HG02759 (cell line): ENCODE measurements around the gene UBE3B.

Experiments used
- ATAC-seq: cut with Tn5 transposase; IDR thresholded peaks from one replicate; pipeline ENCODE4 v1.9.1; 2021; ENCODE audit warnings: mild to moderate bottlenecking, moderate library complexity; ENCODE audit not compliant: unreplicated experiment

The UBE3B gene

DNA sequence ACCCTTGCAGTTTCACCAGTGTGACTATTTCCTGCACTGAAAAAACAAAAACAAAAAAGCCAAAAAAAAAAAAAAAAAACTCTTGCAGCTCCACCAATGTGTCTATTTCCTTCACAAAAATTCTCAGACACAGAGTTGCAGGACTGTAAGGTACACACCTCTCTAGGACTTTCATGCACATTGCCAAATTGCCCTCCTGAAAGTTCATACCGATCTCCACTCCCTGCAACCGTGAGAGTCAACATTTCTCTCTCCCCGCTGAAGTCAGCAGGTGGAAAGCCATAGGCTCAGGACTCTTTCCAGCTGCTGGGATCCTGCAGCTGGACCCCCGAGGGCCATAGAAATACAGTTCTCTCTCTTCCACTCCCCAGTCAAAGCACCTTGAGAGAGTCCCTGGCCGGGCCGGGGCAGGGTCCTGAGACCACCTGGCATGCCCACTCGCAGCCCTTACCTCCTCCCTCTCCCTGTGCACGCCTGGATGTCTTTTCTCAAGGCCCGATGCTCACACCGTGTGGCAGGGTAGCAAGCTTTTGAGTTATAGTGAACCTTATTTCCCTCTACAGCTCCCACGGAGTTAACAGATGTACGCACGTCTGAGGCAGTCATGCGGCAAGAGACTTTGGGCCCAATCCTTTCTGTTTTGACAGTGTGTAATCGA, 72.3 kb downstream of the UBE3B start:
- ATAC-seq, result no peak

GRCh38 chr12:109550281-109550680, 72.8 kb downstream of the UBE3B start:
- ATAC-seq, result no peak

- no peak for ATAC-seq
Measured at GRCh38 chr12:109551108-109551507, 73.7 kb downstream of the UBE3B start.

- no peak for ATAC-seq
Measured at GRCh38 chr12:109552971-109553370, 75.5 kb downstream of the UBE3B start.

GRCh38 chr12:109553483-109553882, 76.0 kb downstream of the UBE3B start:
- ATAC-seq, result no peak

- no peak for ATAC-seq
Measured at GRCh38 chr12:109553906-109554500, 76.6 kb downstream of the UBE3B start.

GRCh38 chr12:109554761-109555160, 77.3 kb downstream of the UBE3B start:
- no peak for ATAC-seq

- no peak for ATAC-seq
Measured at GRCh38 chr12:109555431-109556315, 78.2 kb downstream of the UBE3B start.

DNA sequence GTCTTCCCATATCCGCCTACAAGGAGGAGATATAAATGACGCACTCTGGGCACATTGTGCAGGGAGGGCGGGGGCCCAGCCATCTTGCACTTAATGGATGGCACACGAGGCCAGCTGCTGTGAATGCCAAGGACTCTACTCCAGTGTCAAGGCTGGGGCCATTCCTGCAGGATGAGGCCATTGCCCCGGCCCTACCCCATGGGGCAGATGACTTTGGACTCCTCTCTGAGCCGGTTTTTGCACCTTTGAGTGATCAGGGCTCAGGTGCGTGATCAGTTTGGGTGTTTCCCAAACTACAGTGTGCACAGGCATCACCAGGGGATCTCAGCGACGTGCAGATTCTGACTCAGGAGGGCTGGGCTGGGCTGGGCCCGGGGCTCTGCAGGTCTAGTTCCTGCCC, 79.8 kb downstream of the UBE3B start:
- ATAC-seq, result no peak

- ATAC-seq, result no peak
Measured at GRCh38 chr12:109557805-109558204, 80.4 kb downstream of the UBE3B start.

GRCh38 chr12:109558374-109559199, 81.2 kb downstream of the UBE3B start:
- ATAC-seq, result no peak

- ATAC-seq, result no peak
Measured at GRCh38 chr12:109559200-109559505, 81.7 kb downstream of the UBE3B start.

DNA sequence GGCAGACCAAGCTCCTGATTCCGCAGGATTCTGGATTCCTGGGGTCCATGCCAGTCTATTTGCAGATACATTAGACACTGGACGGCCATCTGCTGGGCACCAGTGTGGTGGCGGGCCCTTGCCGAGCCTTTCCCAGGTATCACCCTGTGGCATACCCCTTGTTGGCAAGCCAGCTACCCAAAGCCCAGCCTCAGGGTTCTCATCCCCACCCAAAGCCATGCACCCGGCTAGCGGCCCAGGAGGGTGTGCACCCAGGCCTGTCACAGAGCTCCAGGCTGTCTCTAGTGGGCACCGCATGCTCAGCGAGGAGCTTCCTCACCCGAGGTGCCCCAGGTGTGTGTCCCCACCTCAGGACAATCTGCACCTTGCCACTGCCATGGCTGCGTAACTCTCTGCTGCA, 82.2 kb downstream of the UBE3B start:
- no peak for ATAC-seq

GRCh38 chr12:109560867-109561710, 83.7 kb downstream of the UBE3B start:
- ATAC-seq, result no peak

DNA sequence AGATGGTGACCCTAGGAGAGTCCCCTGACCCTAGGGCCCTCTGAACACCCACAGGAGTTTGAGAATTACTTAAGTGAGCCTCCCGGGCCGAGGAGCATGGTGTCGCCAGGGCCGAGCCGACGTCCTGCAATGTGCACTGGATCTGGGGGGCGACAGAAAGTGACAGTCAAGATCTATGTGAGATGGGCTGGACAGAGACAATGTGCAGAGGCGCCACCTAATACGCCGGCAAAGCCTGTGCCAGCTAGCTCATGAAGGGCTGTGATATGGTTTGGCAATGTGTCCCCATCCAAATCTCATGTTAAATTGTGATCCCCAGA, 84.2 kb downstream of the UBE3B start:
- no peak for ATAC-seq

DNA sequence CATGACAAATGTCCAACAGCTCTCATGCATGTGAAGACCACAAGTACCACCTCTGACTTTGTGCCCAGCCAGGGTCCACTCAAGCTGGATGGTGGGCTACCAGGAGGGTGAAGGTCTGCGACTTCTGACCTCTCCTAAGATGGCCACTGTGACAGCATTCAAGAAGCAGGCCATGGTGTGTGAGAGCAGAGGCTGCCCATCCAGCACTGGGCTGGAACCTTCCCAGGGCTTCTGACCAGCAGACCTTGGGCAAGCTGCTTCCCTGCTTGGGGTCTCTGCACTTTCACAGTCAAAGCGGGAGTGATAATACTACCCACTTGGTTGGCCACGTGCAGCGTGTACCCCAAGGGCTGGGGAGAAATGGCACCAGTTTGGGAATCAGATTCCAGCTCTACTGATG, 85.4 kb downstream of the UBE3B start:
- no peak for ATAC-seq

DNA sequence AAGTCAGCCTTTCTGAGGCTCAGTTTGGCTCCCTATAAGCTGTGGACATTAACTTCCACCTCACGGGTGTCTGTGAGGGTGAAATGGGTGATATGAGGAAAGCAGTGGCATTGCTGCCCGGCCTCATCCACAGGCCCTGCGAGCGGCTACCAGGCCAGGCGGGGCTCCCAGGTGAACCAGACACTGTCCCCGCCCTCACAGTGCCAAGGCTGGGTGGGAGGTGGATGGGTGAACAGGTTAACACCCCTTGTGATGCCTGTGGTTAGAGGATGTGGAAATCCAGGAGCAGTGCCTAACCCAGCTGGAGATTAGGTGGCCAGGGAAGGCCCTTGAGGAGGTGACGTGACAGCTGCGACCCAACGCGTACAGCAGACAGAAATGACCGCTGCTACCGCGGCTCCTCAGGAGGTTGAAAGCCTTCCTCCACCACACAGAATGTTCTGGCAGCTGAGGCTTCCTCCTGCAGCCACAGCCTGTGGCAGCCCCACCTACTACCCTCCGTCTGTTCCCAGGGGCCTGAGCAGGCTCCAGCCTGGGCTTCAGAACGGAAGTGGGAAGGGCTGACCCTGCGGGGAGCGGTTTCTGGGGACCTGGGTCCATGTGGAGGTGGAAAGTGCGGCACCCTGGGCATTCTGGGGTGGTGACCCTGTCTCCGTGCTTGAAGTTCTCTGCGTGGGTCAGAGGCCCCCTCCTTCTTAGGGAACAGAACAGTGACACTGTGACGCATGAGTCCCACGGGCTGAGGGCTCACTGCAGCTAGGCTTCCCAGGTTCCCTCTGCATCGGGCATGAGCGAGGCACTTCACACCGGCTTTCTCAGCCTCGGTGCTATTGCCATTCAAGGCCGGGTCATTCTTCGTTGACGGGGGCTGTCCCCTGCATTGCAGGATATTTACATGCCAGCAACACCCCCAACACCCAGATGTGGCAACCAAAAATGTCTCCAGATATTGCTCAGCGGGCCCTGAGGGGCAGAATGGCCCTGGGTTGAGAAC, 86.2 kb downstream of the UBE3B start:
- ATAC-seq, result no peak

GRCh38 chr12:109566424-109566823, 89.0 kb downstream of the UBE3B start:
- no peak for ATAC-seq

GRCh38 chr12:109567296-109567695, 89.9 kb downstream of the UBE3B start:
- ATAC-seq, result no peak
